ENCODE results near the gene HOTAIR.

Gene HOTAIR

DNA sequence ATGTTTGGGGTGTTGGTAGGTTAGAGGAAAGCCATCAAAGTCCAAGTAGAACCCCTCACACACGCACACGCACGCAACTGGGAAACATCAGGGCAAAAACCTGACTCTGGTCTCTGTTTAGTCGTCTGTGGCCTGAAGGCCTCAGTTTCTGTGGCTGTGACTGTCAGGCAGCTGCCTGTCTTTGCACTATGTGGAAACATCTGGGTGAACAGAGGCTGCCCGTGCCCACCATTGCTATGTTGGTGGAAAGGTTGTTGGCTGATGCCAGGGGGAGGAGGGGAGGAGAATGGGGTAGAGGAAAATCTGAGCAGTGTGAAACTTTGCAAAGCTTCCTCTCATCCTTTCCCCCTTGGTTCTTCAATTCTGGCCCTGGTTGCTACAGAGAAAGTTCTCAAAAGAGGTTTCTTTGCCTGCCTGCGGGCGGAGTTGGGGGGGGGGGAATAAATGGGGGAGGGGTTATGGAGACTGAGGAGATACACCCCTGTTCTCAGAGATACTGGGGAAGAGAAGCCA, 17.7 kb upstream of the HOTAIR start:
- H3K27ac ChIP-seq: no peak overlapping the region
- TF ChIP-seq, protein P1, sequence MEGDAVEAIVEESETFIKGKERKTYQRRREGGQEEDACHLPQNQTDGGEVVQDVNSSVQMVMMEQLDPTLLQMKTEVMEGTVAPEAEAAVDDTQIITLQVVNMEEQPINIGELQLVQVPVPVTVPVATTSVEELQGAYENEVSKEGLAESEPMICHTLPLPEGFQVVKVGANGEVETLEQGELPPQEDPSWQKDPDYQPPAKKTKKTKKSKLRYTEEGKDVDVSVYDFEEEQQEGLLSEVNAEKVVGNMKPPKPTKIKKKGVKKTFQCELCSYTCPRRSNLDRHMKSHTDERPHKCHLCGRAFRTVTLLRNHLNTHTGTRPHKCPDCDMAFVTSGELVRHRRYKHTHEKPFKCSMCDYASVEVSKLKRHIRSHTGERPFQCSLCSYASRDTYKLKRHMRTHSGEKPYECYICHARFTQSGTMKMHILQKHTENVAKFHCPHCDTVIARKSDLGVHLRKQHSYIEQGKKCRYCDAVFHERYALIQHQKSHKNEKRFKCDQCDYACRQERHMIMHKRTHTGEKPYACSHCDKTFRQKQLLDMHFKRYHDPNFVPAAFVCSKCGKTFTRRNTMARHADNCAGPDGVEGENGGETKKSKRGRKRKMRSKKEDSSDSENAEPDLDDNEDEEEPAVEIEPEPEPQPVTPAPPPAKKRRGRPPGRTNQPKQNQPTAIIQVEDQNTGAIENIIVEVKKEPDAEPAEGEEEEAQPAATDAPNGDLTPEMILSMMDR (conservative IDR thresholded peaks at IDR 0.05): no peak
- TF ChIP-seq ZFX (IDR thresholded peaks at IDR 0.05): no peak

DNA sequence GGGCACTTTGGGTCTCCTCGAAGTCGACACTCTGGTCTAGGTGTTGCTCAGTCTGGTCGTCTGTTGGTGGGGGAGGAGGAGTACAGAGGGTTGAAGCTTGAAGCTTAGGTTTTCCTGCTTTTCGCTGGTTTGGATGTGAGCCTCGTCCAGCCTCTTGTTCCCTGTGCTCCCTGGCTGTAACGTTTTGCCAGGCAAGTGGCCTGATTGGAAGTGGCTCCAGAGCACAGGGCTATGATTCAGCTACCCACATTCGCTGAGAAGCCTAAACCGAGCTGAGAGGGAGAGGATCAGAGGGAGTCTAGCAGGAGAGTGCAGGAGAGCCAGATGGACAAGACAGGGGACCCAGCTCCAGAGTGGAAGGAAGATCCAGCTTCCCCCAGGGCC, 16.3 kb upstream of the HOTAIR start:
- no peak overlapping the region for H3K27ac ChIP-seq
- TF ChIP-seq ZFX (IDR thresholded peaks at IDR 0.05): no peak
- TF ChIP-seq, protein P1 (conservative IDR thresholded peaks at IDR 0.05): no peak

DNA sequence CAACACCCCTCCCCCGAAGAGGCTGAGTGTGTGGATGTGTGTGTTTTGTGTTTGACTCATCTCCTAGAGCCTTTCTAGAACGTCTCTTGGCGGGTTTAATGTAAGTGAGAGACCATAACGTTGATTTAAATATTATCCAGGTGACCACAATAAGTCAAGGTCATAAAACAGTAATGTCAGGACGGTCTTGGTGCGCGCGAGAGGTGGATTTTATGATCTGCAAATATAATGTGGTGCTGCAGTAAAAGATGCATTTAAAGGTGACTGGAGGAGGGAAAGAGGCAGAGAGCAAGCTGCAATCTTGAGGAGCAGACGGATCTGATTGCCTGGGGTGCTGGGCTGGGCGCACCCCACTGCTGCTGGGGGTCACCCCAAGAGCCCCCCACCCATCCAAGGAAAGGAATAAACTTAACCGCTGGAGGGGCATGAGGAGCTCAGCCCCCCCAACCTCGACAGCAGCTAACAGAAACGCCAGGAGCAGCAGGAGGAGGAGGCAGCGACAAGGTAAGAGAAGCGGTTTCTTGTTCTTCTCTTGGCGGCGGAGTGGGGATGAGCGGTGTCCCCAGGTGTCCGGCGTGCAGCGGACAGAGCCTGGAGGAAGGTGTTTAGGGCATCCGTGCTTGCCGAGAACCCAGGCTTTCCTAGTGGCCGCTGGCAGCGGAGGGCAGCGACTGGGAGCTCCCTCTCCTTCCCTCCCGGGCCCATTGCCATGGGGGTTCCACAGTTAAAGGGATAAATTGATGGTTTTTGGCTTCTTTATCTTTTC, 15.7 kb upstream of the HOTAIR start:
- no peak overlapping the region for H3K27ac ChIP-seq
- TF ChIP-seq ZFX (IDR thresholded peaks at IDR 0.05): no peak
- TF ChIP-seq, protein P1 (conservative IDR thresholded peaks at IDR 0.05): no peak

DNA sequence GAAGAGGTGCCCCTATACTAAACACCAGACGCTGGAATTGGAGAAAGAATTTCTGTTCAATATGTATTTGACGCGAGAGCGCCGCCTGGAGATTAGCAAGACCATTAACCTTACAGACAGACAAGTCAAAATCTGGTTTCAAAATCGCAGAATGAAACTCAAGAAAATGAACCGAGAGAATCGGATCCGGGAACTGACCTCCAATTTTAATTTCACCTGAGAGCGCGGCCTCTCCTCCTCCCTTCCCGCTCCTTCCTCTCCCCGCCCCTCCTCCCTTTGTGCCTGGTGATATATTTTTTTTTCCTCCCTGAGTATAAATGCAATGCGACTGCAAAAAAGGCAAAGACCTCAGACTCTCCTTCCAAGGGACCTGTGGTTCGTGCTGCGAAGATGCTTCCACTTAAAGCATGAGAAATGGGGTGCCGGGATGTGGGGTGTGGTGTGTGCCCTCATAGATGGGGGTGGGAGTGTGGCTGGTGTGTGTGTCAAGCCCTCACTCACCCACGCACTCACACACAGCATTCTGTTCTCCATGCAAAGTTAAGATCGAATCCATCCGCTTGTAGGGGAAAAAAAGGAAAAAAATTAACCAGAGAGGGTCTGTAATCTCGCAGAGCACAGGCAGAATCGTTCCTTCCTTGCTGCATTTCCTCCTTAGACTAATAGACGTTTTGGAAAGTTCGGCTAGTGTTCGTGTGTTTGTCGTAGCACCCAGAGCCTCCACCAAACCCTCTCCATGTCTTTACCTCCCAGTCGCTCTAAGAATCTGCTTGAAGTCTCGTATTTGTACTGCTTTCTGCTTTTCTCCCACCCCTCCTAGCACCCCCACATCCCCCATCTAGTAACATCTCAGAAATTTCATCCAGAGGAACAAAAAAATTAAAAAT, 14.7 kb upstream of the HOTAIR start:
- TF ChIP-seq, protein P1 (conservative IDR thresholded peaks at IDR 0.05): peak; percentile 88
- no peak for TF ChIP-seq ZFX (IDR thresholded peaks at IDR 0.05)
- peak overlapping the region; percentile 34 for H3K27ac ChIP-seq

DNA sequence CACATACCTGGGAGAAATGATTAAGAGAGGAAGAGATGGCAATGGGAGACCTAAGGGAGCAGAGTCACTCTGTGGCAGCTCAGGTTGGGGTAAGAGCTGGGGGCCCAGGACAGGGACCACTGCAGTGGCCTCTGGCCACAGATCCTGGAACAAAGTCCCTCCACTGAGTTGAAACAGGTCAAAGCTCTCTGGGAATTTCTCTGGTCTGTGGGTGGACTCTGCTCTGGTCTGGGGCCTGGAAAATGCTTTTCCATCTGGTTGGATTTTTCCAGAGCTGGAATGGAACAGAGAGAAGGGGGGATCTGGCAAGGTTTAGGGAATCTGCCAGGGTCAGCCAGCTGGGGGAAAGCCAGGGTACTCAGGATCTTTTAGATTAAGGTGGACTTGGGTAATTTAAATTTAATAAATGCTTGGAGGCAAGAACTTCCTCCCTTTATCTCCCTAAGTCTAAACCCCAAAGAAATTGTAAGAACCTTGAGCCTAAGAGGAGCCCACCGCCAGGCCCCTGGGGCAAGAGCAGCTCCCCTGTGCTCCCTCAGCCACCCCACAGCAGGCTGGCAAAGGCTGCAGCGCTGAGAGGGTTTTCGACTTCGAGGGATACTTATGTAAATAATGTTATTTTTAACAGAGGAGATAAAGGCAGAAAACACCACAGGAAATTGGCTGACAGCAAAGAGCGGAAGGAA, 13.9 kb upstream of the HOTAIR start:
- H3K27ac ChIP-seq: peak overlapping the region; percentile 34
- TF ChIP-seq ZFX (IDR thresholded peaks at IDR 0.05): no peak
- TF ChIP-seq, protein P1 (conservative IDR thresholded peaks at IDR 0.05): no peak

DNA sequence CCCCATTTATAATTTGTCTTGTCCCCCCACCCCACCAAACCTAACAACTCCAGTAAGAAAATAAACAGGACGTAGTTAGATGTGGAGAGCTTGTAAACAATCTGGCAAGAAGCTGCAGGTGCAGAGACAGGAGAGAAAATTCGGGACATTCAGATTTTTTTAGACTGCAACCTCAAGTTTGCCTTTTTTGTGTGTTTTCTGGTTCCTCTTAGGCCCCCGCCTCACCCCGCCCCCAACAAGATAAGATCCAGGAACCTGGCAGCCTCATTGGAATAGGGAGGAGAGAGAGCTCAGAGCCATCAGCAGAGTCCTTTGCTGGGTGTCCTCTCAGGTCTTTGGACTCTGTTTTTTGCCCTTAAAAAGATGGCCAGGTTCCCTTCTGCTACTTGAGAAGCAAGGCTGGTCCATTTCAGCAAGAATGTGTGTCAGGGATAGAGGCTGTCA, 13.1 kb upstream of the HOTAIR start:
- no peak for TF ChIP-seq ZFX (IDR thresholded peaks at IDR 0.05)
- TF ChIP-seq, protein P1 (conservative IDR thresholded peaks at IDR 0.05): no peak
- no peak overlapping the region for H3K27ac ChIP-seq
